Fibroblast of upper back skin (primary cell): ENCODE measurements around the gene ARCN1.
"Not testable (repeated sequence)": the region's sequence is repeated elsewhere in the genome, so short reads cannot be mapped to it uniquely, and the experiment has no call there.

ENCODE experiments used
- DNase-seq: peaks from one replicate; pipeline ENCODE4 v3.0.0-alpha.2; 2013

The ARCN1 gene

GRCh38 chr11:118607401-118608359, 35.5 kb downstream of the ARCN1 start, which contains the start of gene PHLDB1:
PHLDB1 (plus strand) TSS chr11:118607615; CDS start chr11:118613837, 6,222 bp downstream.
- DNase-seq, result peak; percentile 71

GRCh38 chr11:118608360-118609227, 36.4 kb downstream of the ARCN1 start:
- DNase-seq, result peak; percentile 81

- DNase-seq, result no peak
Measured at GRCh38 chr11:118609380-118610224, 37.4 kb downstream of the ARCN1 start.

DNA sequence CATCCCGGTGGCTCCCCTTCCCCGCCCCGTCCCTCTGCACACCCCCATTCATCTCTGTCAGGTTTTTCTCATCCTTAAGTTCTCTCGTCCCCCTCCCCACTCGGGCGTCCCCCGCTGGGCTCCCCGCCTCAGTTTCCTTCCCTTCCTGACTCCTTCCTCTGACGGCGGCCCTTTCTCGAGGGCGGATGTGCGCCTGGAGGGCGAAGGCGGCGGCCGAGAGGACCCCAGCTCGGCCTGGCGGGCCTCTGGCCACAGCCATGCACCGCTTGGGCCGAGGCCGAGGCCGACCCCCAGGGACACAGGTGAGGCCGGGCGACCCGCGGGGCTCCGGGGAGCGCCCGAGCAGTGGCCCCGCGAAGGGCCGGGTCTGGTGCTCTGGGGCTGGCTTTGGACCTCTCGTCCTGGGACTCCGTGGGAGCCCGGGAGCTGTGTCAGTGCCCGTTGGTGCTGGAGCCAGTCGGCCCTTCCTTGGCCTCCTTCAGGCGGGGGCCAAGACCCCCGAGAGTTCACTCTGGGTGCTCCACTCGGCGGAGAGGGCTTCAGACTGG, 38.1 kb downstream of the ARCN1 start:
- no peak for DNase-seq

GRCh38 chr11:118610773-118611432, 38.7 kb downstream of the ARCN1 start:
- DNase-seq, result peak; percentile 59

DNA sequence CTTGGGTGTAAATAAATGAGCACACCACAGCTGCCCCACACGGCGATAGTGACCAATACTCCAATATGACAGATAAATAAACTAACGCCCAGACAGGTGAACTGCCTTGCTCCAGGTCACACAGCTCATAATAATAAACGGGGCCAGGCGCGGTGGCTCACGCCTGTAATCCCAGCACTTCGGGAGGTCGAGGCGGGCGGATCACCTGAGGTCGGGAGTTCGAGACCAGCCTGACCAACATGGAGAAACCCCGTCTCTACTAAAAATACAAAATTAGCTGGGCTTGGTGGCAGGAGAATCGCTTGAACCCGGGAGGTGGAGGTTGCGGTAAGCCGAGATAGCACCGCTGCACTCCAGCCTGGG, 39.2 kb downstream of the ARCN1 start:
- DNase-seq, result not testable (repeated sequence)

GRCh38 chr11:118612378-118612777, 40.2 kb downstream of the ARCN1 start:
- peak; percentile 34 for DNase-seq

- DNase-seq, result no peak
Measured at GRCh38 chr11:118614511-118614910, 42.3 kb downstream of the ARCN1 start.

DNA sequence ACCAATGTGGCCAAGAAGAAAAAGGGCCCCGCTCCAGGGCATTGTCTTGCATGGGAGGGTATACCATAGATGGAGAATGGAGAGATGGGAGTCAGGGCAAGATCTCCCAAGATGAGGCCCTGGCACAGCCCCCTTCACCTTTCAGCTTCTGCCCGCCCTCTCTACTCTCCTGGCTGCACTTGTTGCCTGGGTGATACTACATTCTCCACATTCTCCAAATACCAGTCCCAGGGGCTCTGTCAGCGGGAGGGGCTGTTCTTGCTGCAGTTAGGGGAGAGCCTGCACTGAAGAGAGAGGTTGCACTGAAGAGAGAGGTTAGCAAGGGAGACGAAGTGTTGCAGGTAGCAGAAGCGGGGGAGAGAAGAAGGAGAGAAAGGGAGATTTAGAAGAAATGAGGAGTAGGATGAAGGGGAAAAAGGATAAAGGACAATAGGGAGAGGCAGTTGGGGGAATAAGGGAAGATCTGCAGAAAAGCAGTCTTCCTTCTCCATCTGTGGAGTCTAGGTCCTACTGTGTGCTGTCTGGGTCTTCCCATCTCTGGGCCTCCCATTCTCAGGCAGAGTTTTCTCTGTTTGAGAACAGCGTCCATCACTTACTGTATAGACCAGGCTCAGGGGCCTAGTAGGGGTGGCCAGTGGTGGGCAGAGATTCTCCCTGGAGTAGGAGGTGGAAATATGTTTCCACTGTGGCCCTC, 43.2 kb downstream of the ARCN1 start:
- DNase-seq, result peak; percentile 47

- DNase-seq, result no peak
Measured at GRCh38 chr11:118615976-118616371, 43.8 kb downstream of the ARCN1 start.

DNA sequence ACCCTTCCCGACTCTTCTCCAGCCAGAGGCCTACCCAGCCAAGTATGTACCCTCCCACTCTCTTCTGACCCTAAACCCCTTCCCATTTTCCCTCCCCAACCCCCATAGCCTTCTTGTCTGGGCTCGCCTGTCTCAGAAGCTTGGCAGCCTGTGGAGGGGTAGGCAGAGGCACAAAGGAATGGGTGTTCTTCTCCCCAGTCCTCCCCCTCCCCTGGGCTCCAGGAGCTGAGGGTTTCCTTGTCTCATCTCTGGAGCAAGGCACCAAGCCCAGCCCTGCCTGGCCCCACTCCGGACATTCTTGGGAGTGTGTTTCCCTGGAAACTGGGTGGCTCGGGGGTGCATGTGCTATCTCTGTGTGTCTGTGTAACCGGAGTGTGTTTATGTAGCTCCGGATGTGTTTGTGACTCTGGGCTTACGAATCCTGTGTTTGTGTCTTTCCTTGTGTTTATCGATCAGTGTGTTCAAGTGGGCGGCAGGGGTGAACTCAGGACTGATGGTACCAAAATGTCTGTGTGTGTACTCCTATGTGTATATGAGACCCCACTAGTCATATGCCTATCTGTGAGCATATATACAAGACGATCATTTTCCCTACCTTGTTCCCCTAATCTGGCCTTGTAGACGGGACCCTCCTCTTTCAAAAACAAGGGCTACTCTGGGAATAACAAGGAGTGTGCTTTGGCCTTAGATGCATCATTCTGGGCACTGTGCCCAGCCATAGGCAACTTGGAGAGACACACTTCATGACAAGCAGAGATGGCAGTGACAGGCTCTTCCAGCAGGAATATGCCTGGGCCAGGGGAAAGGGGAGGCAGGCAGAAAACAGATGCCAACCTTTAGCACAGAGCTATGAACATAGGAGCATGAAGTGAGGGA, 46.1 kb downstream of the ARCN1 start:
- DNase-seq, result peak; percentile 68

- peak; percentile 90 for DNase-seq
Measured at GRCh38 chr11:118618991-118619375, 46.8 kb downstream of the ARCN1 start.

DNA sequence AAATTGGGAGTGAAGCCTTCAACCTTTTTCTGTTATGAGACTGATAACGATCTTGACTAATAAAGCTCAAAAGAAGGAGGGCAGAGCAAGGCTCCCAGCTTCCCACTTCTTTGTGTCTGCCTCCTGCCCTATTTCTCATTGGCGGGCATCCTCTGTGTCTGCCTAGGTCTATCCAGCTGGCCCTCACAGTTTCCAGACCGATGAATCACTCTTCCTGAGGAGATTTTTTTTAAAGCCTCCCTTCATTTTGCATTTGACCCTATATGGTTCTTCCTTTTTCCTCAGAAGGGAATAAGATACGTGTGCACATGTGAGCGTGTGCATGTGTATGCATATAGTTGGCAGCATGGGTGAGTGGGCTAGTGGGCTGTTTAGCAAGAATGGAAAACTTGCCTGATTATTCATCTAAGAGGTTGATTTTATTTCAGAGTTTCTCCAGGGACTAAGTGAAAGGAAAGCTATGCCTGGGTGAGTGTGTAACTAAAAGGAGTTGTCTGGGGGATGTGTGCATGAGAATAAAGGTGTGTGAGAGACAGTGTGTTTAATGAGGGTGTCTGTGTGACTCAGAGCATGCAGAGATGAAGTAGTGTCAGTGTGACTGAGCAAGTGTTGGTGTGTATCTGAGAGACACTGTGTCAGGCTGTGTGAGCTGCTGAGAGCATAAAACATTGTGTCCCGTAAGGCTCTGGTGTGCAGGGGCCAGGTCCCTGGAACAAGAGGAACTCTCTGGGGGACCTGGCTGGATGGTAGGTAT, 47.4 kb downstream of the ARCN1 start:
- peak; percentile 98 for DNase-seq

DNA sequence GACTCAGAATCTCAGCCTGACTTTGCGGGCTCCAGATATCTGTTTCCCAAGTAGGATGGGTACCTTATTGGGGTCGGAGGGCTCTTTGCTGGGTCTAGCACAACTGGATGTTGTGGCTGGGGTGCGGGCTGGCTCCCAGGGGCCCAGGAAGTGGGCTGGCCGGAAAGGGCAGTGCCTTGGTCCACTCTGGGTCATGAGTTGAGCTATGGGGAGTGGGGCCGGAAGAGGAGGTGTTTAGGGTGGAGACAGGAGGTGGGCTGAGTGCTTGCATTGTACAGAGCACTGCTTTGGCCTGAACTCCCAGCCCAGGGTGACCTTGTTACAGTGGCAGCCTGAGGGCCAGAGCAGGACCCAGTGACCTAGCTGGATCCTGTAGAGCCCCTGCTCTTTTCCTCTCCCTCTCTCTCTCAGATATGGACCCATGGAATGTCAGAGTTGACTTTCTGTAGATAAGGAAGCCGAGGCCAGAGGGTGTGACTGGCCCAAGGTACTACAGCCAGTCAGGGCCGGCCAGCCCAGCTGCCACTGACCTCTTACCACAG, 48.4 kb downstream of the ARCN1 start:
- DNase-seq, result no peak

- DNase-seq, result peak; percentile 92
Measured at GRCh38 chr11:118621071-118621783, 49.0 kb downstream of the ARCN1 start.

- no peak for DNase-seq
Measured at GRCh38 chr11:118621784-118622375, 49.7 kb downstream of the ARCN1 start.

- peak; percentile 76 for DNase-seq
Measured at GRCh38 chr11:118622376-118623268, 50.4 kb downstream of the ARCN1 start.
